ENCODE measurements around the gene H6PD.

H6PD gene

GRCh38 chr1:9319789-9320519, 85.4 kb downstream of the H6PD start:
- H3K4me3 ChIP-seq (replicated peaks; ENCODE audit: low read depth, low read length), result no peak overlapping the region
- no peak for TF ChIP-seq CTCF (IDR thresholded peaks at IDR 0.05; ENCODE audit: low read length, missing control alignments)
- no peak for DNase-seq (ENCODE audit: low read depth)

Measured in fibroblast of pulmonary artery (primary cell).